ENCODE results near the gene NRP2.

The NRP2 gene

DNA sequence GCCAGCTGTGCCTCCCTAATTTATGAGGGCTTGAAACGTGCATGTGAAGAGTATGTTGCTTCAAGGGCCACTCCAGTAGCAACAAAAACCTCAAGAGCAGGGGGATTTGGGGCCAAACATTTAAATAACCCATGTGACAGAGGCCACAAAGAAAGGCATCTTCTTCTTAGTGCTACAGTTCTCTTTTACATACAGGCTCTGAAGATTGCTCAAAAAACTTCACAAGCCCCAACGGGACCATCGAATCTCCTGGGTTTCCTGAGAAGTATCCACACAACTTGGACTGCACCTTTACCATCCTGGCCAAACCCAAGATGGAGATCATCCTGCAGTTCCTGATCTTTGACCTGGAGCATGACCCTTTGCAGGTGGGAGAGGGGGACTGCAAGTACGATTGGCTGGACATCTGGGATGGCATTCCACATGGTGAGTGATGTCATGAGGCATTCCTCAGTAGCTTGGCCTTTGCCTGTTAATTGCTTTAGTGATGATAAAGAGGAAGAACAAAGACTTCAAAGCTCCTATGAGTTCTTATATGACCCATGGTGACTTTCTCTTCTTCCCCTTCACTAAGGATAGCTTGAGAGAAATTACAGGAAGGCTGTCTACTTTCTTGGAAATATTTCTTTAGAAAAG, 40.1 kb downstream of the NRP2 start:
- Histone ChIP-seq H3K27ac (ENCODE audit: low read length) (peak overlapping the region; percentile 69), H3K4me1 (ENCODE audit: control insufficient read depth, insufficient read depth, low read length) (peaks cover 93% of the 10 kb centered on the region), H3K9me3 (ENCODE audit: control insufficient read depth in 2 of 2, low read length in 2 of 2) (no peaks in the 10 kb centered on the region), H3K9ac (ENCODE audit: low read length in 2 of 2) (no peak overlapping the region), H3K27me3 (ENCODE audit: control insufficient read depth in 1 of 2, insufficient read depth in 2 of 2, low read length in 2 of 2) (no peaks in the 10 kb centered on the region), H3K36me3 (ENCODE audit: control insufficient read depth in 2 of 2, insufficient read depth in 2 of 2, low read length in 2 of 2) (peaks cover 58 to 67% of the 10 kb centered on the region in 2 donors), H3K4me3 (ENCODE audit: low read length in 2 of 2) (no peak overlapping the region)

DNA sequence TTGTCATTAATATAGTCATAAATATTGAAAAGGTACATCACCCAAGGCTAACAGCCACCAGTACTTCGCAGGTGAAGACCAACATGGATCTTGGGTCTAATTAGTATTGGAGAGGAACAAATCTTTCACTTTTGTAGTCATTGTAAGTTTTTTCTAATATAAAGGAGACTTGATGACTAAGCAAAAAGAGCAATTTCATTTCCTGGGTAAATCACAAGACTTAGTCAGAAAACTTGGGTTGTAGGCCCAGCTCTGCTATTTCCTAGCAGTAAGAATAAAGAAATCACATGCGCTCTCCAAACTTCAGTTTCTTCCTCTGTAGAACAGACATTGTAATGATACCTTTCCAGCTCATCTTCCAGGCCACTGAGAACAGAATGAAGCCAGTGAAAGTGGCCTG, 40.9 kb downstream of the NRP2 start:
- H3K4me1 ChIP-seq (ENCODE audit: control insufficient read depth, insufficient read depth, low read length) = peaks cover 93% of the 10 kb centered on the region
- no peaks in the 10 kb centered on the region for H3K9me3 ChIP-seq (ENCODE audit: control insufficient read depth in 2 of 2, low read length in 2 of 2)
- peak overlapping the region; percentile 41 for H3K27ac ChIP-seq (ENCODE audit: low read length)
- no peak overlapping the region for H3K4me3 ChIP-seq (ENCODE audit: low read length in 2 of 2)
- peaks cover 66 to 68% of the 10 kb centered on the region in 2 donors for H3K36me3 ChIP-seq (ENCODE audit: control insufficient read depth in 2 of 2, insufficient read depth in 2 of 2, low read length in 2 of 2)
- H3K9ac ChIP-seq (ENCODE audit: low read length in 2 of 2) = no peak overlapping the region
- H3K27me3 ChIP-seq (ENCODE audit: control insufficient read depth in 1 of 2, insufficient read depth in 2 of 2, low read length in 2 of 2) = no peaks in the 10 kb centered on the region

GRCh38 chr2:205725059-205725458, 42.8 kb downstream of the NRP2 start:
- Histone ChIP-seq H3K9ac (ENCODE audit: low read length in 2 of 2) (no peak overlapping the region), H3K36me3 (ENCODE audit: control insufficient read depth in 2 of 2, insufficient read depth in 2 of 2, low read length in 2 of 2) (peaks cover 66 to 74% of the 10 kb centered on the region in 2 donors), H3K4me1 (ENCODE audit: control insufficient read depth, insufficient read depth, low read length) (peaks cover 94% of the 10 kb centered on the region), H3K9me3 (ENCODE audit: control insufficient read depth in 2 of 2, low read length in 2 of 2) (no peaks in the 10 kb centered on the region), H3K27me3 (ENCODE audit: control insufficient read depth in 1 of 2, insufficient read depth in 2 of 2, low read length in 2 of 2) (no peaks in the 10 kb centered on the region), H3K4me3 (ENCODE audit: low read length in 2 of 2) (no peak overlapping the region), H3K27ac (ENCODE audit: low read length) (peak overlapping the region; percentile 85)

DNA sequence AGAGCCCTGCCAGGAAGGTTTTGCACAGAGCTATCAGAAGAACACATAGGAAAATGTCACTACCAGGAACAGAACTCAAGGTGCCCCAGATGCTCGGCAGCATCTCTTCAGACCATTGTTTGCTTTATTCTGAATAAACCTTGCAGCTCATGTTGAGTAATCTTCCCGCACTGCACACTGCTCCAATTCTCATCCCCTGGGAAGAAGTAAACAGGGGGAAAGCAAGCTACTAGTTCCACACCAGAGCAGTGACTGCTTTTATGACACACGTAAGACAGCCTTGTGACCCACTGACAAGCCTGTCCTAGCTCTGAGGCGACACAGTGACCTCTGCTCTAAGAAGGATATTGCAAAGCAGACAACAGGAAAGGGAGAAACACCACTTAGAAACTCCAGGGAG, 44.2 kb downstream of the NRP2 start:
- peaks cover 91% of the 10 kb centered on the region for H3K4me1 ChIP-seq (ENCODE audit: control insufficient read depth, insufficient read depth, low read length)

DNA sequence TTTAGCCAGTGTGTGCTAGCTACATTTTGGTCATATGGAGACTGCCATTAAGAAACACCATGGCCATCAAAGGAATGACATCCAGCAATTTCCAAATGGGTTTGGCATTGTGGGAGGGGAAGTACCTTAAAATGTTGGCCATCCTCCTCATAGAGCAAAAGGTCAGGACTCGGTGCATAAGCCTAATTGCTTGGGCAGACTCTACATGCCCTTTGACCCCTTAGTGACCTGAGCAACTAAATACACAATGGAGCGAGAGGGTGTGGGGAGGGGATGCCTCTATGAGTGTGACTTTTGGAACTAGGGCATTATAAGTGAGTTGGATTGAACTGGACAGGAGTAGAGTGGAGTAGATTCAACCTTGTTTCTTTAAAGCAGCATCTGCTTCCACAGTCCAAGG, 44.9 kb downstream of the NRP2 start:
- Histone ChIP-seq H3K36me3 (ENCODE audit: control insufficient read depth in 2 of 2, insufficient read depth in 2 of 2, low read length in 2 of 2) (peaks cover 67 to 75% of the 10 kb centered on the region in 2 donors), H3K4me1 (ENCODE audit: control insufficient read depth, insufficient read depth, low read length) (peaks cover 92% of the 10 kb centered on the region)

More for the DNA sequence above, 44.2 kb downstream of the NRP2 start:
- H3K27me3 ChIP-seq (ENCODE audit: control insufficient read depth in 1 of 2, insufficient read depth in 2 of 2, low read length in 2 of 2) = no peaks in the 10 kb centered on the region
- H3K36me3 ChIP-seq (ENCODE audit: control insufficient read depth in 2 of 2, insufficient read depth in 2 of 2, low read length in 2 of 2) = peaks cover 65 to 71% of the 10 kb centered on the region in 2 donors
- H3K9me3 ChIP-seq (ENCODE audit: control insufficient read depth in 2 of 2, low read length in 2 of 2) = no peaks in the 10 kb centered on the region
- H3K4me3 ChIP-seq (ENCODE audit: low read length in 2 of 2) = no peak overlapping the region
- H3K27ac ChIP-seq (ENCODE audit: low read length) = peak overlapping the region; percentile 85
- H3K9ac ChIP-seq (ENCODE audit: low read length in 2 of 2) = no peak overlapping the region

DNA sequence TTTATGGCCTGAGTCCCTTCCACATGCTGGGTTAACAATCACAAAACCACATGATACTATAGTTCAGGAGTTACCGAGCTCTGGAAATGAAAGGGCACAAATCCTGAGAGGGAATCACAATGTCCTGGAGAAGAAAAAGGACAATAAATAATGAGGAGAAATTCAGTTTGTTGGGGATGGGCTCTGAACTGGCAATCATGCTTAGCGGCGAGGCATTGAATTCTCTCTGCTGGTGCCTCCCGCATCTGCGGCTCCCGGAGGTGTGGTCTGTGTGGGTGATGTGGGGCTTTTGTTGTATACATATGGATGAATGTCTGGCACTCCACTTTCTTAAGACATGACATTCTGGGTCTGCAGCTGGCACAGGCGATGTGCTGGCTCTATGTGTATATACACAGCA, 46.1 kb downstream of the NRP2 start:
- Histone ChIP-seq H3K4me1 (ENCODE audit: control insufficient read depth, insufficient read depth, low read length) (peaks cover 94% of the 10 kb centered on the region), H3K27ac (ENCODE audit: low read length) (peak overlapping the region; percentile 85), H3K36me3 (ENCODE audit: control insufficient read depth in 2 of 2, insufficient read depth in 2 of 2, low read length in 2 of 2) (peaks cover 65 to 69% of the 10 kb centered on the region in 2 donors)

More for the DNA sequence above, 44.9 kb downstream of the NRP2 start:
- Histone ChIP-seq H3K27me3 (ENCODE audit: control insufficient read depth in 1 of 2, insufficient read depth in 2 of 2, low read length in 2 of 2) (no peaks in the 10 kb centered on the region), H3K4me3 (ENCODE audit: low read length in 2 of 2) (no peak overlapping the region), H3K9ac (ENCODE audit: low read length in 2 of 2) (no peak overlapping the region), H3K9me3 (ENCODE audit: control insufficient read depth in 2 of 2, low read length in 2 of 2) (no peaks in the 10 kb centered on the region), H3K27ac (ENCODE audit: low read length) (peak overlapping the region; percentile 85)

DNA sequence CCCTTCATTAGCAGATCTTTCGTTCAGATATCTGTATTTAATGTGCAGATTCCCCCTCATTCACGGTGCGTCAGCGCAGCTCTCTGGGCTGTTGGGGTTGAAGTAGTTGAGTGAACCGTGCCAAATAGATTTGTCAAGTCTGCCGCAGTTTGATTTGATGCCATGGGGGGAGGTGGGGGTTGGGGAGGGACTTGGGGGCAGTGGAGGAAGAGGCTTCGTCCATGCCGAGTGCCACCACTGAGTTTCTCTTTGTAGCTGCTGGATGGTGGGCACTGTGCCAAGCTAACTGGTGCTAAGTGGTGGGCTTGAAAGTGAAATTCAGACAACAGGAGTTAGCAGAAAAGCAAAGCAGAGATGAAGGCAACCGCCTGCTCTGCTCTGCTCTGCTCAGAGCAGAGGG, 47.9 kb downstream of the NRP2 start:
- Histone ChIP-seq H3K27ac (ENCODE audit: low read length) (peak overlapping the region; percentile 85), H3K4me1 (ENCODE audit: control insufficient read depth, insufficient read depth, low read length) (peaks cover 94% of the 10 kb centered on the region), H3K9ac (ENCODE audit: low read length in 2 of 2) (peak overlapping the region in 1 of 2 donors; percentile 24), H3K4me3 (ENCODE audit: low read length in 2 of 2) (no peak overlapping the region), H3K36me3 (ENCODE audit: control insufficient read depth in 2 of 2, insufficient read depth in 2 of 2, low read length in 2 of 2) (peaks cover 59% of the 10 kb centered on the region in 2 donors), H3K9me3 (ENCODE audit: control insufficient read depth in 2 of 2, low read length in 2 of 2) (no peaks in the 10 kb centered on the region), H3K27me3 (ENCODE audit: control insufficient read depth in 1 of 2, insufficient read depth in 2 of 2, low read length in 2 of 2) (no peaks in the 10 kb centered on the region)

More for the DNA sequence above, 46.1 kb downstream of the NRP2 start:
- no peak overlapping the region for H3K4me3 ChIP-seq (ENCODE audit: low read length in 2 of 2)
- H3K9me3 ChIP-seq (ENCODE audit: control insufficient read depth in 2 of 2, low read length in 2 of 2) = no peaks in the 10 kb centered on the region
- H3K27me3 ChIP-seq (ENCODE audit: control insufficient read depth in 1 of 2, insufficient read depth in 2 of 2, low read length in 2 of 2) = no peaks in the 10 kb centered on the region
- peak overlapping the region in 1 of 2 donors; percentile 5 for H3K9ac ChIP-seq (ENCODE audit: low read length in 2 of 2)

- Histone ChIP-seq H3K9me3 (ENCODE audit: control insufficient read depth in 2 of 2, low read length in 2 of 2) (no peaks in the 10 kb centered on the region), H3K4me1 (ENCODE audit: control insufficient read depth, insufficient read depth, low read length) (peaks cover 87% of the 10 kb centered on the region), H3K27me3 (ENCODE audit: control insufficient read depth in 1 of 2, insufficient read depth in 2 of 2, low read length in 2 of 2) (no peaks in the 10 kb centered on the region), H3K9ac (ENCODE audit: low read length in 2 of 2) (no peak overlapping the region), H3K36me3 (ENCODE audit: control insufficient read depth in 2 of 2, insufficient read depth in 2 of 2, low read length in 2 of 2) (peaks cover 51 to 54% of the 10 kb centered on the region in 2 donors), H3K4me3 (ENCODE audit: low read length in 2 of 2) (no peak overlapping the region), H3K27ac (ENCODE audit: low read length) (peak overlapping the region; percentile 85)
Observed at GRCh38 chr2:205730701-205731582, 48.6 kb downstream of the NRP2 start.

- H3K9ac ChIP-seq (ENCODE audit: low read length in 2 of 2) = no peak overlapping the region
- peak overlapping the region; percentile 85 for H3K27ac ChIP-seq (ENCODE audit: low read length)
- no peaks in the 10 kb centered on the region for H3K27me3 ChIP-seq (ENCODE audit: control insufficient read depth in 1 of 2, insufficient read depth in 2 of 2, low read length in 2 of 2)
- H3K36me3 ChIP-seq (ENCODE audit: control insufficient read depth in 2 of 2, insufficient read depth in 2 of 2, low read length in 2 of 2) = peaks cover 48 to 51% of the 10 kb centered on the region in 2 donors
- H3K9me3 ChIP-seq (ENCODE audit: control insufficient read depth in 2 of 2, low read length in 2 of 2) = no peaks in the 10 kb centered on the region
- peaks cover 81% of the 10 kb centered on the region for H3K4me1 ChIP-seq (ENCODE audit: control insufficient read depth, insufficient read depth, low read length)
- H3K4me3 ChIP-seq (ENCODE audit: low read length in 2 of 2) = peak overlapping the region in 1 of 2 donors; percentile 29
Observed at GRCh38 chr2:205731583-205731981, 49.3 kb downstream of the NRP2 start.

GRCh38 chr2:205732314-205732713, 50.0 kb downstream of the NRP2 start:
- Histone ChIP-seq H3K4me1 (ENCODE audit: control insufficient read depth, insufficient read depth, low read length) (peaks cover 73% of the 10 kb centered on the region), H3K27ac (ENCODE audit: low read length) (peak overlapping the region; percentile 85), H3K36me3 (ENCODE audit: control insufficient read depth in 2 of 2, insufficient read depth in 2 of 2, low read length in 2 of 2) (peaks cover 45 to 48% of the 10 kb centered on the region in 2 donors)

More at GRCh38 chr2:205732314-205732713, 50.0 kb downstream of the NRP2 start:
- Histone ChIP-seq H3K27me3 (ENCODE audit: control insufficient read depth in 1 of 2, insufficient read depth in 2 of 2, low read length in 2 of 2) (no peaks in the 10 kb centered on the region), H3K9me3 (ENCODE audit: control insufficient read depth in 2 of 2, low read length in 2 of 2) (no peaks in the 10 kb centered on the region), H3K9ac (ENCODE audit: low read length in 2 of 2) (no peak overlapping the region), H3K4me3 (ENCODE audit: low read length in 2 of 2) (no peak overlapping the region)

Data from stomach smooth muscle (tissue), 2 donors.